SH-SY5Y (cell line): ENCODE data around the gene GJA1.

ENCODE experiments used
- GATA2 ChIP-seq: IDR thresholded peaks from 2 replicates; pipeline ENCODE4 v1.6.1; 2011; ENCODE audit warnings: mild to moderate bottlenecking, low read depth, low read length
- GATA3 ChIP-seq: IDR thresholded peaks from 2 replicates; pipeline ENCODE4 v1.6.1; 2011; ENCODE audit warnings: low read depth, mild to moderate bottlenecking, low read length, moderate library complexity

GRCh38 chr6:121498481-121499276 lies 63.2 kb downstream of the GJA1 start:
- TF ChIP-seq GATA3, result no peak
- TF ChIP-seq GATA2, result no peak
